GM12878 (cell line): ENCODE data around the gene NEK7. TPM values are rescaled to one million over a fixed set of nuclear protein-coding genes. Genes with fewer than 3 reads are reported as not detected.

ENCODE experiments used
- ATAC-seq: fragments of 200-7000 bp; cut with Tn5 transposase; 3 replicates; pipeline ENCODE4 v1.9.1; 2020; ENCODE audit warnings: mild to moderate bottlenecking, moderate library complexity
- BruUV-seq: library from RNA; stranded (reverse); fragments of 400-500 nt; replicated peaks from 2 replicates; lab custom pipeline; 2021; lab: Mats Ljungman, UMichigan
- CTCF ChIA-PET: fragments of 300-600 bp; sonication (Branson Sonifier 250); formaldehyde crosslinking; extraction: SDS; loops from one replicate; lab custom pipeline; 2021; ENCODE audit warnings: inconsistent platforms; lab: Yijun Ruan, JAX
- POLR2A ChIA-PET: fragments of 350-600 bp; formaldehyde crosslinking; extraction: SDS; loops from one replicate; lab custom pipeline; 2021; ENCODE audit warnings: inconsistent platforms; lab: Charles Lee
- RAD21 ChIA-PET: fragments of 300-600 bp; sonication (Branson Sonifier 250); formaldehyde crosslinking; loops from one replicate; lab custom pipeline; 2023; ENCODE audit warnings: antibody characterized with exemption; ENCODE audit not compliant: unreplicated experiment; lab: Charles Lee
- SMC1A ChIA-PET: fragments of 300-600 bp; sonication (Branson Sonifier 250); formaldehyde crosslinking; loops from one replicate; lab custom pipeline; 2023; ENCODE audit not compliant: unreplicated experiment, uncharacterized antibody; lab: Charles Lee
- DNase-seq: peaks from one replicate; pipeline ENCODE4 v3.0.0-alpha.2; 2011; ENCODE audit warnings: low read depth, low spot score
- FAIRE-seq: peaks from 3 replicates; lab custom pipeline; 2011; peaks lifted over from hg19 to GRCh38; lab: Jason Lieb, UNC
- H2AFZ ChIP-seq: 2 replicates; pipeline ENCODE4 v1.6.0; 2011; ENCODE audit warnings: low read depth, low read length, control low read depth; ENCODE audit not compliant: control insufficient read depth
- H3K27ac ChIP-seq: 2 replicates; pipeline ENCODE4 v1.5.1; 2011; ENCODE audit warnings: control low read depth; ENCODE audit not compliant: control insufficient read depth, insufficient read depth
- H3K27me3 ChIP-seq, 2 experiments: replicated peaks in 1 of 2; 2 replicates each; pipeline versions ENCODE4 v1.6.0 to v1.6.1; 2011; ENCODE audit warnings: low read length in 1 of 2; ENCODE audit not compliant: control insufficient read depth in 2 of 2, insufficient read depth in 2 of 2
- H3K36me3 ChIP-seq, 2 experiments: 2 replicates each; pipeline ENCODE4 v1.5.1; 2011; ENCODE audit warnings: low read length in 1 of 2; ENCODE audit not compliant: control insufficient read depth in 2 of 2, insufficient read depth in 2 of 2
- H3K4me1 ChIP-seq: 2 replicates; pipeline ENCODE4 v1.6.1; 2011; ENCODE audit warnings: mild to moderate bottlenecking, low read length, moderate library complexity, mixed read lengths; ENCODE audit not compliant: control insufficient read depth, insufficient read depth
- H3K4me2 ChIP-seq: 2 replicates; pipeline ENCODE4 v1.6.0; 2011; ENCODE audit warnings: control low read depth; ENCODE audit not compliant: control insufficient read depth, insufficient read depth
- H3K4me3 ChIP-seq: fragments of 200-600 bp; sonication (generic); 2 replicates; pipeline ENCODE4 v1.5.1; 2016
- H3K79me2 ChIP-seq: 2 replicates; pipeline ENCODE4 v1.6.0; 2011; ENCODE audit warnings: low read length; ENCODE audit not compliant: control insufficient read depth, insufficient read depth
- H3K9ac ChIP-seq: 2 replicates; pipeline ENCODE4 v1.8.0; 2011; ENCODE audit warnings: low read length, control low read depth, mixed read lengths; ENCODE audit not compliant: control insufficient read depth, insufficient read depth
- H3K9me3 ChIP-seq: replicated peaks from 3 replicates; pipeline ENCODE4 v1.5.1; 2011; ENCODE audit warnings: mild to moderate bottlenecking, low read length; ENCODE audit not compliant: control insufficient read depth, insufficient read depth
- H4K20me1 ChIP-seq: 2 replicates; pipeline ENCODE4 v1.6.0; 2011; ENCODE audit not compliant: control insufficient read depth, insufficient read depth
- ATF3 ChIP-seq: IDR thresholded peaks from 2 replicates; pipeline ENCODE4 v1.6.1; 2011; ENCODE audit warnings: low read depth, mild to moderate bottlenecking, low read length, moderate library complexity, borderline replicate concordance; ENCODE audit errors: extremely low read depth
- BACH1 ChIP-seq: fragments of 450-650 bp; IDR thresholded peaks from 2 replicates; pipeline ENCODE4 v1.6.1; 2017; ENCODE audit warnings: mild to moderate bottlenecking, borderline replicate concordance
- BHLHE40 ChIP-seq, 2 experiments: fragments of 450-650 bp in 1 of 2; IDR thresholded peaks; 2 replicates each; pipeline ENCODE4 v1.6.1; 2011 to 2017; ENCODE audit warnings: low read depth in 2 of 2, borderline replicate concordance in 1 of 2, improper control_type of control experiment in 1 of 2, low read length in 1 of 2, mild to moderate bottlenecking in 1 of 2
- DPF2 ChIP-seq: fragments of 450-650 bp; IDR thresholded peaks from 2 replicates; pipeline ENCODE4 v1.6.1; 2017; ENCODE audit warnings: mild to moderate bottlenecking
- HDAC2 ChIP-seq: fragments of 200-600 bp; sonication (generic); IDR thresholded peaks from 2 replicates; pipeline ENCODE4 v1.6.1; 2017
- MEF2A ChIP-seq: IDR thresholded peaks from 2 replicates; pipeline ENCODE4 v1.6.1; 2011; ENCODE audit warnings: low read depth, mild to moderate bottlenecking, low read length, moderate library complexity; ENCODE audit not compliant: insufficient read depth
- MTA2 ChIP-seq: fragments of 450-650 bp; IDR thresholded peaks from 2 replicates; pipeline ENCODE4 v1.6.1; 2016; ENCODE audit warnings: low read depth, mild to moderate bottlenecking, moderate library complexity
- MTA3 ChIP-seq: IDR thresholded peaks from 2 replicates; pipeline ENCODE4 v1.6.1; 2012; ENCODE audit warnings: low read length, inconsistent platforms, borderline replicate concordance
- NBN ChIP-seq: fragments of 450-650 bp; IDR thresholded peaks from 2 replicates; pipeline ENCODE4 v1.6.1; 2016
- PKNOX1 ChIP-seq: fragments of 450-650 bp; IDR thresholded peaks from 2 replicates; pipeline ENCODE4 v1.6.1; 2016; ENCODE audit warnings: mild to moderate bottlenecking
- PML ChIP-seq: IDR thresholded peaks from 2 replicates; pipeline ENCODE4 v1.6.1; 2012; ENCODE audit warnings: low read length, inconsistent platforms
- SIX5 ChIP-seq: IDR thresholded peaks from 2 replicates; pipeline ENCODE4 v1.6.1; 2011; ENCODE audit warnings: mild to moderate bottlenecking, low read depth, low read length, moderate library complexity; ENCODE audit not compliant: severe bottlenecking
- SUPT20H ChIP-seq: IDR thresholded peaks from 2 replicates; pipeline ENCODE4 v1.6.1; 2011; ENCODE audit warnings: low read depth, mild to moderate bottlenecking, low read length, moderate library complexity, borderline replicate concordance; ENCODE audit not compliant: control insufficient read depth
- TCF12 ChIP-seq: IDR thresholded peaks from 2 replicates; pipeline ENCODE4 v1.6.1; 2011; ENCODE audit warnings: low read depth, mild to moderate bottlenecking, low read length
- ZNF217 ChIP-seq: fragments of 450-650 bp; IDR thresholded peaks from 2 replicates; pipeline ENCODE4 v1.6.1; 2017; ENCODE audit warnings: antibody characterized with exemption, mild to moderate bottlenecking
- ZSCAN29 ChIP-seq: fragments of 450-650 bp; IDR thresholded peaks from 2 replicates; pipeline ENCODE4 v1.6.1; 2017; ENCODE audit warnings: mild to moderate bottlenecking, moderate library complexity
- WGBS: methylation state at CpG from one replicate; pipeline ENCODE4 v1.1.6; 2016; ENCODE audit warnings: low lambda C conversion rate; ENCODE audit not compliant: insufficient replicate concordance, insufficient coverage; ENCODE audit errors: missing lambda C conversion rate; 5-methylcytosine and 5-hydroxymethylcytosine counted together
- in situ Hi-C: fragments of 300-500 bp; cut with MboI; formaldehyde crosslinking; loops from 9 replicates; pipeline ENCODE4 v1.14.3; 2018; ENCODE audit warnings: mixed read lengths
- intact Hi-C: fragments of 100-400 bp; cut with micrococcal nuclease; formaldehyde crosslinking; loops from one replicate; pipeline ENCODE4 v1.14.2; 2022; ENCODE audit not compliant: unreplicated experiment
- polyA plus RNA-seq, 11 experiments: library from polyadenylated mRNA; depleted of rRNA in 4 of 11; unstranded in 6 of 11; stranded (reverse) in 5 of 11; fragments of >200 nt; fragmentation: Nextera tagmentation in 4 of 11; fragmentation: Illumina TruSeq in 1 of 11; extraction: Ambion mirVana in 4 of 11; extraction: Trizol in 1 of 11; gene quantifications; 1 replicate in 1 of 11; 2 replicates in 10 of 11; pipeline versions ENCODE4 v1.2.1 to v1.2.3, GENCODE V29; 2011 to 2016; ENCODE audit warnings: inconsistent platforms in 2 of 11, missing spikeins in 2 of 11, low read depth in 1 of 11
- total RNA-seq, 4 experiments: library from RNA; depleted of rRNA in 3 of 4; stranded (reverse); fragments of >200 nt in 3 of 4; fragmentation: Illumina TruSeq in 1 of 4; extraction: Trizol in 1 of 4; gene quantifications; 2 replicates each; pipeline versions ENCODE4 v1.2.1 to v1.2.3, GENCODE V29; 2013 to 2021

Gene NEK7
- total and polyA plus RNA-seq, 10 of the 15 experiments (the other 5 are each of a cell fraction or from before 2014, with no cell fraction given) = 9.4 to 77.7 (median 24.0) TPM

DNA sequence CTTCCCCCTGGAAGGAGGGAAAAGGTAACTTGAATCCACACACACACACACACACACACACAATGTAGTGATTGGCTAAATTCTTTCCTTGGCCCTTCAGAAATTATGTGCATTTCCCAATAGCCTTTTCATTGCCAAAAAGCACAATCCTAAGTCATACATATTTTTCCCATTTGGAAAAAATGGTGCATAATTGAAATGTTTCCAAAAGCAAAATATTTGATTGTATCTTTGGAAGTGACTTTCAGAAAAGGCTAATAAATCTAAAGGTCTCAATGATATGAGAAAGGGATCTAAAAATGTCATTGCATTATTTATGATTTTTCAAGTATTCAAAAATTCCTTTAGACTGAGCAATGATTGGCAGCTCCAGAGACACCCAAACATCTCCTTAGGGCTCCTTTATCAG, 43.5 kb upstream of the NEK7 start:
- no peaks in the 10 kb centered on the region; a peak in 1 of 4 replicates for H3K27me3 ChIP-seq
- H2AFZ ChIP-seq = no peak overlapping the region
- intact Hi-C loops = no loop called here
- no peak overlapping the region for H3K4me3 ChIP-seq
- CTCF ChIA-PET = interaction anchor here (1.5 kb wide), 1 partner anchor 11 kb away, joined by 3 read pairs; no protein-coding TSS in a partner anchor
- no peak overlapping the region for H3K4me2 ChIP-seq
- no peaks in the 10 kb centered on the region for H3K79me2 ChIP-seq
- RAD21 ChIA-PET = no interaction called here
- no peak overlapping the region for H3K27ac ChIP-seq
- H3K4me1 ChIP-seq = no peaks in the 10 kb centered on the region
- POLR2A ChIA-PET = no interaction called here
- in situ Hi-C loops = no loop called here
- FAIRE-seq (no peak), ATAC-seq (no peak), DNase-seq (no peak)
- no peaks in the 10 kb centered on the region for H3K36me3 ChIP-seq
- H4K20me1 ChIP-seq = no peaks in the 10 kb centered on the region
- SMC1A ChIA-PET = no interaction called here
- H3K9ac ChIP-seq = no peak overlapping the region
- BruUV-seq = no TSS peak
- TF ChIP-seq BACH1 = no peak
- TF ChIP-seq MTA2 = no peak
- TF ChIP-seq SIX5 = no peak
- no peak for TF ChIP-seq PML
- no peak for TF ChIP-seq TCF12
- no peak for TF ChIP-seq HDAC2
- H3K9me3 ChIP-seq = no peaks in the 10 kb centered on the region

DNA sequence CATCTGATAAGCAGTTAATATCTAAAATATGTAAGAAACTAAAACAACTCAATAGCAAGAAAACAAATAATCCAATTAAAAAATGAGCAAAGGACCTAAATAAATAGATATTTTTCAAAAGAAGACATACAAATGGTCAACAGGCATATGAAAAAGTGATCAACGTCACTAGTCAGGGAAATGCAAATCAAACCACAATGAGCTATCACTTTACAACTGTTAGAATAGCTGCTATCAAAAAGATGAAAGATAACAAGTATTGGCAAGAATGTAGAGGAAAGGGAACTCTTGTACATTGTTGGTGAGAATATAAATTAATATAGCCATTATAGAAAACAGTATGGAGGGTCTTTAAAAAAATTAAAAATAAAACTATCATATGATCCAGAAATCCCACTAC, 40.7 kb upstream of the NEK7 start:
- H4K20me1 ChIP-seq = no peaks in the 10 kb centered on the region
- ChIA-PET CTCF (no interaction called here), POLR2A (no interaction called here), SMC1A (interaction anchor here (1.1 kb wide), 1 partner anchor 11 kb away, joined by 5 read pairs; no protein-coding TSS in a partner anchor), RAD21 (no interaction called here)
- FAIRE-seq (no peak), DNase-seq (no peak), ATAC-seq (no peak)
- no peak overlapping the region for H3K4me3 ChIP-seq
- no peak overlapping the region for H2AFZ ChIP-seq
- H3K9ac ChIP-seq = no peak overlapping the region
- 0% methylated on average over 1 of the region's 1 CpG for WGBS
- H3K27me3 ChIP-seq = no peaks in the 10 kb centered on the region; a peak in 1 of 4 replicates
- H3K9me3 ChIP-seq = no peaks in the 10 kb centered on the region
- intact Hi-C loops (no loop called here), in situ Hi-C loops (no loop called here)
- no peak overlapping the region for H3K27ac ChIP-seq
- H3K36me3 ChIP-seq = no peaks in the 10 kb centered on the region
- no peak for TF ChIP-seq MEF2A
- no peak for TF ChIP-seq BHLHE40 (IDR thresholded peaks at IDR 0.05; ENCODE audit: borderline replicate concordance in 1 of 2, low read depth in 2 of 2, low read length in 1 of 2)
- TF ChIP-seq DPF2 = no peak
- no peak for TF ChIP-seq NBN
- no peak for TF ChIP-seq ATF3
- no peak for TF ChIP-seq ZSCAN29
- no peak for TF ChIP-seq MTA3
- no peak for TF ChIP-seq PKNOX1
- no peak for TF ChIP-seq ZNF217
- no peak for TF ChIP-seq SUPT20H
- H3K4me1 ChIP-seq = no peaks in the 10 kb centered on the region
- no TSS peak for BruUV-seq
- H3K4me2 ChIP-seq = no peak overlapping the region
- no peaks in the 10 kb centered on the region for H3K79me2 ChIP-seq
